22Rv1 (cell line): ENCODE data around the gene GPR141.

Source experiments
- ZFX ChIP-seq: fragments of 450-650 bp; IDR thresholded peaks from 2 replicates; pipeline ENCODE4 v1.6.1; 2017; ENCODE audit warnings: antibody characterized with exemption, borderline replicate concordance
- TF ChIP-seq, protein P1 (sequence below): fragments of 450-650 bp; IDR thresholded peaks from 2 replicates; pipeline ENCODE4 v1.5.1; 2017; ENCODE audit warnings: mild to moderate bottlenecking

- TF ChIP-seq, protein P1, sequence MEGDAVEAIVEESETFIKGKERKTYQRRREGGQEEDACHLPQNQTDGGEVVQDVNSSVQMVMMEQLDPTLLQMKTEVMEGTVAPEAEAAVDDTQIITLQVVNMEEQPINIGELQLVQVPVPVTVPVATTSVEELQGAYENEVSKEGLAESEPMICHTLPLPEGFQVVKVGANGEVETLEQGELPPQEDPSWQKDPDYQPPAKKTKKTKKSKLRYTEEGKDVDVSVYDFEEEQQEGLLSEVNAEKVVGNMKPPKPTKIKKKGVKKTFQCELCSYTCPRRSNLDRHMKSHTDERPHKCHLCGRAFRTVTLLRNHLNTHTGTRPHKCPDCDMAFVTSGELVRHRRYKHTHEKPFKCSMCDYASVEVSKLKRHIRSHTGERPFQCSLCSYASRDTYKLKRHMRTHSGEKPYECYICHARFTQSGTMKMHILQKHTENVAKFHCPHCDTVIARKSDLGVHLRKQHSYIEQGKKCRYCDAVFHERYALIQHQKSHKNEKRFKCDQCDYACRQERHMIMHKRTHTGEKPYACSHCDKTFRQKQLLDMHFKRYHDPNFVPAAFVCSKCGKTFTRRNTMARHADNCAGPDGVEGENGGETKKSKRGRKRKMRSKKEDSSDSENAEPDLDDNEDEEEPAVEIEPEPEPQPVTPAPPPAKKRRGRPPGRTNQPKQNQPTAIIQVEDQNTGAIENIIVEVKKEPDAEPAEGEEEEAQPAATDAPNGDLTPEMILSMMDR: no peak
- no peak for TF ChIP-seq ZFX
These were observed 45.2 kb downstream of the GPR141 start for GRCh38 chr7:37728747-37729146.
